ENCODE data around the gene CDK8. TPM values are rescaled to one million over a fixed set of nuclear protein-coding genes. Genes with fewer than 3 reads are reported as not detected.

Gene CDK8
- total RNA-seq, 1 donor from 2014 or later: 4.3 TPM

DNA sequence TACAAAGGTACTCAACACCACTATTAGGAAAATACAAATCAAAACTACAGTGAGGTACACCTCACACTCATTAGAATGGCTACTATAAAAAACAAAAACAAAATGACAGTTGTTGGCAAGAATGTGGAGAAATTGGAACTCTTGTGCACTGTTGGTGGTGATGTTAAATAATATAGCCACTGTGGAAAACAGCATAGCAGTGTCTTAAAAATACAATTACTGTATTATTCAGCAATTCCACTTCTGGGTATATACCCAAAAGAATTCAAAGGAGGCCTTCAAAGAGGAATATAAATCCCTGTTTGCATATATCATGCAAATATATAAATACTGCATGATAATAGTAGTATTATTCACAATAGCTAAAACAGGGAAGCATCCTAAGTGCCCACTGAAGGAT, 66.8 kb downstream of the CDK8 start:
- no peak for DNase-seq (ENCODE audit: low spot score in 2 of 2)
- Histone ChIP-seq H3K36me3 (no peaks in the 10 kb centered on the region), H3K4me1 (peaks cover 0 to 4% of the 10 kb centered on the region in 2 donors), H3K27me3 (no peaks in the 10 kb centered on the region), H3K9me3 (no peaks in the 10 kb centered on the region), H3K27ac (no peak overlapping the region), H3K4me3 (no peak overlapping the region)
- intact Hi-C loops (cut with DNase I): no loop called here
- TF ChIP-seq, protein P1, sequence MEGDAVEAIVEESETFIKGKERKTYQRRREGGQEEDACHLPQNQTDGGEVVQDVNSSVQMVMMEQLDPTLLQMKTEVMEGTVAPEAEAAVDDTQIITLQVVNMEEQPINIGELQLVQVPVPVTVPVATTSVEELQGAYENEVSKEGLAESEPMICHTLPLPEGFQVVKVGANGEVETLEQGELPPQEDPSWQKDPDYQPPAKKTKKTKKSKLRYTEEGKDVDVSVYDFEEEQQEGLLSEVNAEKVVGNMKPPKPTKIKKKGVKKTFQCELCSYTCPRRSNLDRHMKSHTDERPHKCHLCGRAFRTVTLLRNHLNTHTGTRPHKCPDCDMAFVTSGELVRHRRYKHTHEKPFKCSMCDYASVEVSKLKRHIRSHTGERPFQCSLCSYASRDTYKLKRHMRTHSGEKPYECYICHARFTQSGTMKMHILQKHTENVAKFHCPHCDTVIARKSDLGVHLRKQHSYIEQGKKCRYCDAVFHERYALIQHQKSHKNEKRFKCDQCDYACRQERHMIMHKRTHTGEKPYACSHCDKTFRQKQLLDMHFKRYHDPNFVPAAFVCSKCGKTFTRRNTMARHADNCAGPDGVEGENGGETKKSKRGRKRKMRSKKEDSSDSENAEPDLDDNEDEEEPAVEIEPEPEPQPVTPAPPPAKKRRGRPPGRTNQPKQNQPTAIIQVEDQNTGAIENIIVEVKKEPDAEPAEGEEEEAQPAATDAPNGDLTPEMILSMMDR (IDR thresholded peaks at IDR 0.05): no peak

DNA sequence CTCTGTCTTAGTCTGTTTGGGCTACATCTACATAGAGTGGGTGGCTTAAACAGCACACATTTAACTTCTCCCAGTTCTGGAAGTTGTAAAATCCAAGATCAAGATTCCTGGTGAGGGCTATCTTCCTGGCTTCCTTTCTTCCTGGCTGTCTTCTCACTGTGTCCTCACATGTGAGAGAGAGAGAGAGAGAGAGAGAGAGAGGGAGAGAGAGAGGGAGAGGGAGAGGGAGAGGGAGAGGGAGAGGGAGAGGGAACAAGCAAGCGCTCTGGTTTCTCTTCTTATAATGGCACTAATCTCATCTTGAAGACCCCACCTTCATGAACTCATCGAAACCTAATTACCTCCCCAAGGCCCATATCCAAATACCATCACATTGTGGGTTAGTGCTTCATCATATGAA, 69.2 kb downstream of the CDK8 start:
- intact Hi-C loops (cut with DNase I): no loop called here

DNA sequence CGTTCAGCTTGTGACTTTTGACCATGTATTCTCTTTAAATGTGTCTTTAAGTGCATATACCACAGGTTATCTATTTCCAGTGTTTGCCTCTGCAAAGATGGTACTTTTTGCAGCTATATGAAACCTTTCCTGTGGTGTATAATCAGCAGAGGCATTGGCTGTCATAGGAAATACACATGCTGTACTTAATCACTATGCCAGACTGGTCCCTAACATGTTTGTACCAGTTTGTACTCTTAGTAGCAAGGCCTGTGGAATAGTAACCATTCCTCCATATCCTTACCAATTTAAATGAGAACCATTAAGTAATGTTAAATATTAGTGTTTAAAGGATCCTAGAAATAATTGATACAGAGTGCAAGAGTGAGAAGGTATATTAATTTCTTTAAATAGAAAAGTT, 69.8 kb downstream of the CDK8 start:
- no peak overlapping the region for H3K27ac ChIP-seq
- no peaks in the 10 kb centered on the region for H3K9me3 ChIP-seq
- DNase-seq (ENCODE audit: low spot score in 2 of 2): no peak
- H3K36me3 ChIP-seq: no peaks in the 10 kb centered on the region
- no peaks in the 10 kb centered on the region for H3K27me3 ChIP-seq
- intact Hi-C loops (cut with DNase I): no loop called here
- peaks cover 0 to 4% of the 10 kb centered on the region in 2 donors for H3K4me1 ChIP-seq
- TF ChIP-seq, protein P1 (IDR thresholded peaks at IDR 0.05): no peak
- H3K4me3 ChIP-seq: no peak overlapping the region

More for the DNA sequence above, 69.2 kb downstream of the CDK8 start:
- no peak overlapping the region for H3K4me3 ChIP-seq
- no peaks in the 10 kb centered on the region for H3K27me3 ChIP-seq
- no peaks in the 10 kb centered on the region for H3K9me3 ChIP-seq
- peaks cover 0 to 4% of the 10 kb centered on the region in 2 donors for H3K4me1 ChIP-seq
- TF ChIP-seq, protein P1 (IDR thresholded peaks at IDR 0.05): no peak
- H3K27ac ChIP-seq: no peak overlapping the region
- no peaks in the 10 kb centered on the region for H3K36me3 ChIP-seq
- no peak for DNase-seq (ENCODE audit: low spot score in 2 of 2)

DNA sequence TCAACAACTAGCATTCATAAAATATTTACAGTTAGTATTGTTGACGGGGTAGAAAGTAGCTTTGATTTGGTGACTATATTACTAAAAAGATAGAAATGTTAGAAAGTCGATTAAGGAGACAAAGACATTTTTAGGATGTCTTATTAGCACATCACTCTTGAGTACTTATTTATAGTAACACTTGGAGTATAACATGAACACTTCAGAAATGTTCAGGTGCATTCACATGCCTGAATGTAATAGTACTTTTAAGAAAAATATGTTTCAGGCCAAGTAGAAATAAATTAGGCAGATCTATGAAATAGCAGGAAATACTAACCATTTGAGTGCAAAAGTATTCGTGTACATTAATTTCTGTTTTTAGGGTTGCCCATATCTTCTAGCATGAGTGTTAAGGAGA, 70.4 kb downstream of the CDK8 start:
- H3K36me3 ChIP-seq: no peaks in the 10 kb centered on the region
- no peak for DNase-seq (ENCODE audit: low spot score in 2 of 2)
- intact Hi-C loops (cut with DNase I): no loop called here
- TF ChIP-seq, protein P1 (IDR thresholded peaks at IDR 0.05): no peak
- H3K4me3 ChIP-seq: no peak overlapping the region
- H3K9me3 ChIP-seq: no peaks in the 10 kb centered on the region
- H3K27ac ChIP-seq: no peak overlapping the region
- H3K4me1 ChIP-seq: peaks cover 0 to 4% of the 10 kb centered on the region in 2 donors
- no peaks in the 10 kb centered on the region for H3K27me3 ChIP-seq

DNA sequence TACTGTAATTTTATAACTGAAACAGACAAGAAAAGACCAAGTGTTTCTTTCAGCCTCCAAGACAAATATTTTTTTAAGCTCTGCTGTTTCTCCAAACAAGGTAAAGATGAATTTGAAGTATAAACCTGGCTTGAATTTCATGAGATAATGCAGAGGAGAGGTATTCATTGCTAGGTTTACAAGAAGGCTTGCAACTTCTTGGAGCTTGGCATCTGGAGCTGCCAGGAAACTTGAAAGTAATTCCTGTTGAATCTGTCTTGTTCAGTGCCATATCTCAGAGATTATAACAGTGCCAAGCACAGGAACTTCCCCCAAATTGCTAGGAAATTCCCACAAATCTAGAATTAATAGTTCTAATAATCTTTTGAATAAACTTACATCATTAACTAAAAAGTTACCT, 70.9 kb downstream of the CDK8 start:
- Histone ChIP-seq H3K27me3 (no peaks in the 10 kb centered on the region), H3K9me3 (no peaks in the 10 kb centered on the region), H3K4me1 (peaks cover 0 to 4% of the 10 kb centered on the region in 2 donors), H3K27ac (no peak overlapping the region), H3K36me3 (no peaks in the 10 kb centered on the region), H3K4me3 (no peak overlapping the region)
- no peak for DNase-seq (ENCODE audit: low spot score in 2 of 2)
- TF ChIP-seq, protein P1 (IDR thresholded peaks at IDR 0.05): no peak
- intact Hi-C loops (cut with DNase I): no loop called here

DNA sequence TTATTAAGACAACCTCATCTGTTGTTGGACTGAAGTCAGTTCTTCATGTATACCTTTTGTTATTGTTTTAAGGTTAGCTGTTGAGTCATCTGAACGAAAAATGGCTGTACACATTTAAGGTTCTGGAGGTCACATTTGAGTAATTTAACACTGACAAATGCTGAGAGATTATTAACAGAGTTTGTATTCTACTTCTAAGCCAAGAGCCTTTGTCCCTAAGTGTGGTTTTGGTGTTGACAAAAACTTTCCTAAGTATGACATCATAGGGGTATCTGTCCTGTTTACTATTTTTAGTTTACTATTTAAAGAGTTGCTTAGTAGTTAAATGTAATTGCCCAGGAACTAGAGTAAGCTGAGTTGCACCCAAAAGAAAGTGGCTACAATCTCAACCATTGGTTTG, 71.9 kb downstream of the CDK8 start:
- Histone ChIP-seq H3K36me3 (no peaks in the 10 kb centered on the region), H3K9me3 (no peaks in the 10 kb centered on the region), H3K27me3 (no peaks in the 10 kb centered on the region), H3K27ac (no peak overlapping the region), H3K4me1 (peaks cover 0 to 4% of the 10 kb centered on the region in 2 donors), H3K4me3 (no peak overlapping the region)
- intact Hi-C loops (cut with DNase I): no loop called here
- TF ChIP-seq, protein P1 (IDR thresholded peaks at IDR 0.05): no peak
- no peak for DNase-seq (ENCODE audit: low spot score in 2 of 2)
